A673 (cell line): ENCODE data around the gene B9D1. TPM values are rescaled to one million over a fixed set of nuclear protein-coding genes. Genes with fewer than 3 reads are reported as not detected.

ENCODE experiments used
- BruUV-seq: library from RNA; stranded (reverse); fragments of 400-500 nt; replicated peaks from 2 replicates; lab custom pipeline; 2021; lab: Mats Ljungman, UMichigan
- CTCF ChIA-PET: fragments of 300-600 bp; sonication (Branson Sonifier 250); formaldehyde crosslinking; loops from one replicate; lab custom pipeline; 2022; ENCODE audit warnings: antibody characterized with exemption; lab: Charles Lee
- POLR2A ChIA-PET: fragments of 300-600 bp; sonication (Branson Sonifier 250); formaldehyde crosslinking; loops from one replicate; lab custom pipeline; 2022; ENCODE audit warnings: antibody characterized with exemption; ENCODE audit not compliant: low non-redundant PET; lab: Charles Lee
- DNase-seq: peaks from one replicate; pipeline ENCODE4 v3.0.0-alpha.2; 2015; ENCODE audit warnings: low spot score
- H3K27ac ChIP-seq: fragments of 200-600 bp; sonication (generic); 2 replicates; pipeline ENCODE4 v1.5.1; 2016; ENCODE audit warnings: mixed run types, low read depth, mild to moderate bottlenecking, mixed read lengths, antibody characterized with exemption, low read length; ENCODE audit not compliant: poor library complexity, severe bottlenecking
- H3K27me3 ChIP-seq: fragments of 200-600 bp; sonication (generic); replicated peaks from 2 replicates; pipeline ENCODE4 v1.6.1; 2017; ENCODE audit warnings: mixed run types, low read depth, mild to moderate bottlenecking, mixed read lengths, antibody characterized with exemption, low read length; ENCODE audit not compliant: insufficient read depth, poor library complexity
- H3K36me3 ChIP-seq: fragments of 200-600 bp; sonication (generic); 2 replicates; pipeline ENCODE4 v1.6.1; 2016; ENCODE audit warnings: mixed run types, mild to moderate bottlenecking, mixed read lengths, antibody characterized with exemption, low read length; ENCODE audit not compliant: insufficient read depth, poor library complexity, severe bottlenecking
- H3K4me1 ChIP-seq: fragments of 200-600 bp; sonication (generic); 2 replicates; pipeline ENCODE4 v1.6.1; 2017; ENCODE audit warnings: mixed run types, mild to moderate bottlenecking, mixed read lengths, antibody characterized with exemption, low read length; ENCODE audit not compliant: insufficient read depth, poor library complexity, severe bottlenecking
- H3K4me3 ChIP-seq: fragments of 200-600 bp; sonication (generic); 2 replicates; pipeline ENCODE4 v1.5.1; 2016; ENCODE audit warnings: low read depth, mixed run types, mild to moderate bottlenecking, mixed read lengths, low read length; ENCODE audit not compliant: poor library complexity, severe bottlenecking
- H3K9me3 ChIP-seq: fragments of 200-600 bp; sonication (generic); 2 replicates; pipeline ENCODE4 v1.6.1; 2016; ENCODE audit warnings: mixed run types, low read depth, mild to moderate bottlenecking, mixed read lengths, antibody characterized with exemption, low read length; ENCODE audit not compliant: poor library complexity, severe bottlenecking
- EZH2 ChIP-seq: fragments of 200-600 bp; sonication (generic); IDR thresholded peaks from 2 replicates; pipeline ENCODE4 v1.6.1; 2017; ENCODE audit warnings: borderline replicate concordance, low read depth, mild to moderate bottlenecking, mixed read lengths, antibody characterized with exemption, low read length; ENCODE audit not compliant: poor library complexity, severe bottlenecking
- intact Hi-C: fragments of 100-400 bp; cut with micrococcal nuclease; formaldehyde crosslinking; loops from one replicate; pipeline ENCODE4 v1.10.0; 2022; ENCODE audit not compliant: unreplicated experiment
- total RNA-seq: library from RNA; stranded (reverse); gene quantifications from 2 replicates; pipeline ENCODE4 v1.2.3, GENCODE V29; 2021
- TF ChIP-seq, protein P1 (sequence below): fragments of 300-800, 200-600 bp; sonication (generic); conservative IDR thresholded peaks from 2 replicates; pipeline ENCODE4 v1.5.1; 2017; ENCODE audit warnings: low read depth, mild to moderate bottlenecking, antibody characterized with exemption, low read length, moderate library complexity, mixed read lengths

The B9D1 gene
- total RNA-seq, 1 experiment from 2014 or later, result 37.0 TPM

GRCh38 chr17:19317359-19318095 is 45.0 kb downstream of the B9D1 start:
- BruUV-seq, result no TSS peak
- POLR2A ChIA-PET, result interaction anchor here (0.6 kb wide), 1 partner anchor 39 kb away, joined by 7 read pairs; no protein-coding TSS in a partner anchor
- H3K36me3 ChIP-seq, result peaks cover 6% of the 10 kb centered on the region

GRCh38 chr17:19316761-19317358 is 45.7 kb downstream of the B9D1 start:
- H3K36me3 ChIP-seq, result peaks cover 11% of the 10 kb centered on the region
- ChIA-PET CTCF (no interaction called here), POLR2A (interaction anchor here (0.6 kb wide), 1 partner anchor 39 kb away, joined by 7 read pairs; no protein-coding TSS in a partner anchor)
- H3K27me3 ChIP-seq, result no peaks in the 10 kb centered on the region
- intact Hi-C loops, result no loop called here
- H3K9me3 ChIP-seq, result no peaks in the 10 kb centered on the region
- TF ChIP-seq, protein P1, sequence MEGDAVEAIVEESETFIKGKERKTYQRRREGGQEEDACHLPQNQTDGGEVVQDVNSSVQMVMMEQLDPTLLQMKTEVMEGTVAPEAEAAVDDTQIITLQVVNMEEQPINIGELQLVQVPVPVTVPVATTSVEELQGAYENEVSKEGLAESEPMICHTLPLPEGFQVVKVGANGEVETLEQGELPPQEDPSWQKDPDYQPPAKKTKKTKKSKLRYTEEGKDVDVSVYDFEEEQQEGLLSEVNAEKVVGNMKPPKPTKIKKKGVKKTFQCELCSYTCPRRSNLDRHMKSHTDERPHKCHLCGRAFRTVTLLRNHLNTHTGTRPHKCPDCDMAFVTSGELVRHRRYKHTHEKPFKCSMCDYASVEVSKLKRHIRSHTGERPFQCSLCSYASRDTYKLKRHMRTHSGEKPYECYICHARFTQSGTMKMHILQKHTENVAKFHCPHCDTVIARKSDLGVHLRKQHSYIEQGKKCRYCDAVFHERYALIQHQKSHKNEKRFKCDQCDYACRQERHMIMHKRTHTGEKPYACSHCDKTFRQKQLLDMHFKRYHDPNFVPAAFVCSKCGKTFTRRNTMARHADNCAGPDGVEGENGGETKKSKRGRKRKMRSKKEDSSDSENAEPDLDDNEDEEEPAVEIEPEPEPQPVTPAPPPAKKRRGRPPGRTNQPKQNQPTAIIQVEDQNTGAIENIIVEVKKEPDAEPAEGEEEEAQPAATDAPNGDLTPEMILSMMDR, result no peak
- no peak for TF ChIP-seq EZH2
- H3K27ac ChIP-seq, result peak overlapping the region; percentile 56
- BruUV-seq, result no TSS peak
- H3K4me1 ChIP-seq, result peaks cover 15% of the 10 kb centered on the region
- no peak for DNase-seq
- H3K4me3 ChIP-seq, result no peak overlapping the region

More at GRCh38 chr17:19317359-19318095, 45.0 kb downstream of the B9D1 start:
- intact Hi-C loops, result no loop called here
- peak overlapping the region; percentile 56 for H3K27ac ChIP-seq
- no peak for TF ChIP-seq EZH2
- TF ChIP-seq, protein P1, result peak; percentile 41
- H3K4me3 ChIP-seq, result no peak overlapping the region
- no peaks in the 10 kb centered on the region for H3K9me3 ChIP-seq
- H3K4me1 ChIP-seq, result peaks cover 15% of the 10 kb centered on the region
- DNase-seq, result peak; percentile 93
- CTCF ChIA-PET, result no interaction called here
- no peaks in the 10 kb centered on the region for H3K27me3 ChIP-seq

DNA sequence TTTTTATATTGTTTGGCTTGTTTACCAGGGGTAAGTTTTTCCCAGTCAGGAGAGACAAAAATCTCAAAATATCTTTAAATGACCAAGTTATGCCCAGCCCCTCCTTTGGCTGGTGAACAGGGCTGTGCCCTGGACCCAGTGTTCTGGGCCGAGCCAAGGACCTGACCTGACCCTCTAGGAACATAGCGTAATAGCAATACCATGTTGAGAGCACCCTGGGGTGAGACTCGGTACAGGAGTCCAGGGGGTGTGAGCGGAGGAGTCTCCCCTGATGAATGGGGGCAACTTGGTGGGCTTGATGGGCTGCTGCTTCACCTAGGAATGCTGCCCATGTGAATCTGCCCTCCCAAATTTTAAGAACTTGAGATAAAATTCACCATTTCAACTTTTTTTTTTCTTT is 47.4 kb downstream of the B9D1 start:
- Histone ChIP-seq H3K9me3 (no peaks in the 10 kb centered on the region), H3K4me3 (no peak overlapping the region), H3K4me1 (peaks cover 15% of the 10 kb centered on the region), H3K27ac (no peak overlapping the region), H3K27me3 (no peaks in the 10 kb centered on the region), H3K36me3 (peaks cover 11% of the 10 kb centered on the region)
- ChIA-PET POLR2A (no interaction called here), CTCF (no interaction called here)
- no peak for DNase-seq
- intact Hi-C loops, result no loop called here
- TF ChIP-seq, protein P1, result no peak
- TF ChIP-seq EZH2, result no peak
- no TSS peak for BruUV-seq
